GM12878 (cell line): ENCODE measurements around the gene PSMB3. TPM values are rescaled to one million over a fixed set of nuclear protein-coding genes. Genes with fewer than 3 reads are reported as not detected.

ENCODE experiments used
- ATAC-seq: fragments of 200-7000 bp; cut with Tn5 transposase; 3 replicates; pipeline ENCODE4 v1.9.1; 2020; ENCODE audit warnings: mild to moderate bottlenecking, moderate library complexity
- BruUV-seq: library from RNA; stranded (reverse); fragments of 400-500 nt; replicated peaks from 2 replicates; lab custom pipeline; 2021; lab: Mats Ljungman, UMichigan
- CTCF ChIA-PET: fragments of 300-600 bp; sonication (Branson Sonifier 250); formaldehyde crosslinking; extraction: SDS; loops from one replicate; lab custom pipeline; 2021; ENCODE audit warnings: inconsistent platforms; lab: Yijun Ruan, JAX
- POLR2A ChIA-PET: fragments of 350-600 bp; formaldehyde crosslinking; extraction: SDS; loops from one replicate; lab custom pipeline; 2021; ENCODE audit warnings: inconsistent platforms; lab: Charles Lee
- RAD21 ChIA-PET: fragments of 300-600 bp; sonication (Branson Sonifier 250); formaldehyde crosslinking; loops from one replicate; lab custom pipeline; 2023; ENCODE audit warnings: antibody characterized with exemption; ENCODE audit not compliant: unreplicated experiment; lab: Charles Lee
- SMC1A ChIA-PET: fragments of 300-600 bp; sonication (Branson Sonifier 250); formaldehyde crosslinking; loops from one replicate; lab custom pipeline; 2023; ENCODE audit not compliant: unreplicated experiment, uncharacterized antibody; lab: Charles Lee
- DNase-seq: peaks from one replicate; pipeline ENCODE4 v3.0.0-alpha.2; 2011; ENCODE audit warnings: low read depth, low spot score
- FAIRE-seq: peaks from 3 replicates; lab custom pipeline; 2011; peaks lifted over from hg19 to GRCh38; lab: Jason Lieb, UNC
- H2AFZ ChIP-seq: 2 replicates; pipeline ENCODE4 v1.6.0; 2011; ENCODE audit warnings: low read depth, low read length, control low read depth; ENCODE audit not compliant: control insufficient read depth
- H3K27ac ChIP-seq: 2 replicates; pipeline ENCODE4 v1.5.1; 2011; ENCODE audit warnings: control low read depth; ENCODE audit not compliant: control insufficient read depth, insufficient read depth
- H3K27me3 ChIP-seq, 2 experiments: replicated peaks in 1 of 2; 2 replicates each; pipeline versions ENCODE4 v1.6.0 to v1.6.1; 2011; ENCODE audit warnings: low read length in 1 of 2; ENCODE audit not compliant: control insufficient read depth in 2 of 2, insufficient read depth in 2 of 2
- H3K36me3 ChIP-seq, 2 experiments: 2 replicates each; pipeline ENCODE4 v1.5.1; 2011; ENCODE audit warnings: low read length in 1 of 2; ENCODE audit not compliant: control insufficient read depth in 2 of 2, insufficient read depth in 2 of 2
- H3K4me1 ChIP-seq: 2 replicates; pipeline ENCODE4 v1.6.1; 2011; ENCODE audit warnings: mild to moderate bottlenecking, low read length, moderate library complexity, mixed read lengths; ENCODE audit not compliant: control insufficient read depth, insufficient read depth
- H3K4me2 ChIP-seq: 2 replicates; pipeline ENCODE4 v1.6.0; 2011; ENCODE audit warnings: control low read depth; ENCODE audit not compliant: control insufficient read depth, insufficient read depth
- H3K4me3 ChIP-seq: fragments of 200-600 bp; sonication (generic); 2 replicates; pipeline ENCODE4 v1.5.1; 2016
- H3K79me2 ChIP-seq: 2 replicates; pipeline ENCODE4 v1.6.0; 2011; ENCODE audit warnings: low read length; ENCODE audit not compliant: control insufficient read depth, insufficient read depth
- H3K9ac ChIP-seq: 2 replicates; pipeline ENCODE4 v1.8.0; 2011; ENCODE audit warnings: low read length, control low read depth, mixed read lengths; ENCODE audit not compliant: control insufficient read depth, insufficient read depth
- H3K9me3 ChIP-seq: replicated peaks from 3 replicates; pipeline ENCODE4 v1.5.1; 2011; ENCODE audit warnings: mild to moderate bottlenecking, low read length; ENCODE audit not compliant: control insufficient read depth, insufficient read depth
- H4K20me1 ChIP-seq: 2 replicates; pipeline ENCODE4 v1.6.0; 2011; ENCODE audit not compliant: control insufficient read depth, insufficient read depth
- ATF7 ChIP-seq: fragments of 450-650 bp; IDR thresholded peaks from 2 replicates; pipeline ENCODE4 v1.6.1; 2016; ENCODE audit warnings: low read depth, mild to moderate bottlenecking
- CEBPB ChIP-seq, 2 experiments: fragments of 150-350 bp in 1 of 2; IDR thresholded peaks; 2 replicates each; pipeline ENCODE4 v1.6.1; 2012 to 2014; ENCODE audit warnings: low read depth in 2 of 2, low read length in 2 of 2, borderline replicate concordance in 1 of 2, inconsistent platforms in 1 of 2
- IRF4 ChIP-seq: IDR thresholded peaks from 2 replicates; pipeline ENCODE4 v1.6.1; 2011; ENCODE audit warnings: low read depth, low read length
- KAT2A ChIP-seq: conservative IDR thresholded peaks from 2 replicates; pipeline ENCODE4 v1.6.1; 2011; ENCODE audit warnings: low read depth, low read length; ENCODE audit not compliant: control insufficient read depth
- KDM1A ChIP-seq: fragments of 200-600 bp; sonication (generic); IDR thresholded peaks from 2 replicates; pipeline ENCODE4 v1.6.1; 2016; ENCODE audit warnings: borderline replicate concordance
- MEF2B ChIP-seq: fragments of 450-650 bp; IDR thresholded peaks from 2 replicates; pipeline ENCODE4 v1.6.1; 2018; ENCODE audit warnings: mild to moderate bottlenecking, moderate library complexity; ENCODE audit not compliant: partially characterized antibody, poor library complexity, severe bottlenecking
- NBN ChIP-seq: fragments of 450-650 bp; IDR thresholded peaks from 2 replicates; pipeline ENCODE4 v1.6.1; 2016
- PRDM15 ChIP-seq: fragments of 450-650 bp; formaldehyde crosslinking; IDR thresholded peaks from 2 replicates; pipeline ENCODE4 v1.4.0; 2020; ENCODE audit warnings: mild to moderate bottlenecking, moderate library complexity
- RB1 ChIP-seq: fragments of 450-650 bp; formaldehyde crosslinking; IDR thresholded peaks from 2 replicates; pipeline ENCODE4 v1.6.1; 2017; ENCODE audit warnings: mild to moderate bottlenecking, borderline replicate concordance
- STAT1 ChIP-seq: fragments of 450-650 bp; conservative IDR thresholded peaks from 2 replicates; pipeline ENCODE4 v1.6.1; 2014; ENCODE audit warnings: antibody characterized with exemption, mild to moderate bottlenecking
- YBX1 ChIP-seq: fragments of 450-650 bp; IDR thresholded peaks from 2 replicates; pipeline ENCODE4 v1.6.1; 2016; ENCODE audit warnings: antibody characterized with exemption
- ZBTB11 ChIP-seq: fragments of 450-650 bp; formaldehyde crosslinking; IDR thresholded peaks from 2 replicates; pipeline ENCODE4 v1.5.0; 2022; ENCODE audit warnings: mild to moderate bottlenecking, missing genetic modification characterization
- ZNF687 ChIP-seq: fragments of 450-650 bp; IDR thresholded peaks from 2 replicates; pipeline ENCODE4 v1.6.1; 2017; ENCODE audit warnings: mild to moderate bottlenecking, moderate library complexity
- WGBS: methylation state at CpG from one replicate; pipeline ENCODE4 v1.1.6; 2016; ENCODE audit warnings: low lambda C conversion rate; ENCODE audit not compliant: insufficient replicate concordance, insufficient coverage; ENCODE audit errors: missing lambda C conversion rate; 5-methylcytosine and 5-hydroxymethylcytosine counted together
- in situ Hi-C: fragments of 300-500 bp; cut with MboI; formaldehyde crosslinking; loops from 9 replicates; pipeline ENCODE4 v1.14.3; 2018; ENCODE audit warnings: mixed read lengths
- intact Hi-C: fragments of 100-400 bp; cut with micrococcal nuclease; formaldehyde crosslinking; loops from one replicate; pipeline ENCODE4 v1.14.2; 2022; ENCODE audit not compliant: unreplicated experiment
- polyA plus RNA-seq, 11 experiments: library from polyadenylated mRNA; depleted of rRNA in 4 of 11; unstranded in 6 of 11; stranded (reverse) in 5 of 11; fragments of >200 nt; fragmentation: Nextera tagmentation in 4 of 11; fragmentation: Illumina TruSeq in 1 of 11; extraction: Ambion mirVana in 4 of 11; extraction: Trizol in 1 of 11; gene quantifications; 1 replicate in 1 of 11; 2 replicates in 10 of 11; pipeline versions ENCODE4 v1.2.1 to v1.2.3, GENCODE V29; 2011 to 2016; ENCODE audit warnings: inconsistent platforms in 2 of 11, missing spikeins in 2 of 11, low read depth in 1 of 11
- total RNA-seq, 4 experiments: library from RNA; depleted of rRNA in 3 of 4; stranded (reverse); fragments of >200 nt in 3 of 4; fragmentation: Illumina TruSeq in 1 of 4; extraction: Trizol in 1 of 4; gene quantifications; 2 replicates each; pipeline versions ENCODE4 v1.2.1 to v1.2.3, GENCODE V29; 2013 to 2021

Gene PSMB3
- total and polyA plus RNA-seq, 10 of the 15 experiments (the other 5 are each of a cell fraction or from before 2014, with no cell fraction given) = 300 to 2,130 (median 490) TPM

GRCh38 chr17:38705523-38705802 lies 47.1 kb upstream of the PSMB3 start:
- DNase-seq = no peak
- peak overlapping the region; percentile 78 for H3K27ac ChIP-seq
- in situ Hi-C loops = no loop called here
- peak overlapping the region; percentile 99 for H3K4me3 ChIP-seq
- SMC1A ChIA-PET = interaction anchor here (1.0 to 4.3 kb wide), 6 partner anchors 16 to 45 kb away, joined by 3 to 26 read pairs (median 6); partner anchors contain the start of gene EPOP
- WGBS = 0% methylated on average over 1 of the region's 32 CpGs
- no peak overlapping the region for H2AFZ ChIP-seq
- H3K9me3 ChIP-seq = no peaks in the 10 kb centered on the region
- BruUV-seq = no TSS peak
- peak overlapping the region; percentile 87 for H3K9ac ChIP-seq
- H3K4me1 ChIP-seq = peaks cover 19% of the 10 kb centered on the region
- peaks cover 63% of the 10 kb centered on the region for H3K79me2 ChIP-seq
- POLR2A ChIA-PET = interaction anchor here (0.6 to 1.8 kb wide), 6 partner anchors 9 to 165 kb away, joined by 3 to 7 read pairs (median 4); partner anchors contain the start of genes CISD3, LASP1 and PSMB3
- FAIRE-seq = no peak
- H4K20me1 ChIP-seq = no peaks in the 10 kb centered on the region
- H3K36me3 ChIP-seq = peaks cover 12 to 23% of the 10 kb centered on the region in 2 experiments; a peak in 3 of 4 replicates
- no peak for ATAC-seq
- TF ChIP-seq MEF2B (no peak), PRDM15 (CRISPR knock-in tag) (no peak), KAT2A (no peak), ATF7 (no peak), ZBTB11 (CRISPR knock-in tag) (no peak), IRF4 (no peak), YBX1 (no peak), KDM1A (no peak), CEBPB (IDR thresholded peaks at IDR 0.05; ENCODE audit: borderline replicate concordance in 1 of 2, low read depth in 2 of 2, low read length in 2 of 2) (no peak), STAT1 (no peak), NBN (no peak), RB1 (no peak), ZNF687 (no peak)
- intact Hi-C loops = no loop called here
- no peaks in the 10 kb centered on the region for H3K27me3 ChIP-seq
- no peak overlapping the region for H3K4me2 ChIP-seq
- RAD21 ChIA-PET = interaction anchor here (0.6 to 3.8 kb wide), 3 partner anchors 26 to 46 kb away, joined by 3 to 24 read pairs (median 20); partner anchors contain the start of gene CISD3
- CTCF ChIA-PET = interaction anchor here (0.6 to 3.2 kb wide), 3 partner anchors 29 to 379 kb away, joined by 3 to 17 read pairs (median 16); partner anchors contain the start of gene EPOP
